Kidney epithelial cell (primary cell): ENCODE results near the gene AHCYL1. TPM values are rescaled to one million over a fixed set of nuclear protein-coding genes. Genes with fewer than 3 reads are reported as not detected.

Source experiments
- DNase-seq: peaks from one replicate; pipeline ENCODE4 v3.0.0-alpha.2; 2010; ENCODE audit warnings: low read depth
- H3K27me3 ChIP-seq: 2 replicates; pipeline ENCODE4 v1.6.0; 2011; ENCODE audit warnings: low read length; ENCODE audit not compliant: control insufficient read depth, insufficient read depth
- H3K36me3 ChIP-seq: 2 replicates; pipeline ENCODE4 v1.5.1; 2011; ENCODE audit warnings: low read length; ENCODE audit not compliant: control insufficient read depth, insufficient read depth
- H3K4me3 ChIP-seq: 2 replicates; pipeline ENCODE4 v1.5.1; 2011; ENCODE audit warnings: low read depth, mild to moderate bottlenecking, control low read depth, low read length
- CTCF ChIP-seq: IDR thresholded peaks from 2 replicates; pipeline ENCODE4 v1.5.1; 2011; ENCODE audit warnings: mild to moderate bottlenecking, moderate library complexity, low read length, control low read depth, inconsistent platforms; ENCODE audit not compliant: insufficient read depth, poor library complexity, severe bottlenecking
- total RNA-seq: library from RNA; depleted of rRNA; stranded (reverse); fragments of >200 nt; gene quantifications from 2 replicates; pipeline ENCODE4 v1.2.3, GENCODE V29; 2015

Gene AHCYL1
- total RNA-seq, 1 donor from 2014 or later = 40.1 TPM

DNA sequence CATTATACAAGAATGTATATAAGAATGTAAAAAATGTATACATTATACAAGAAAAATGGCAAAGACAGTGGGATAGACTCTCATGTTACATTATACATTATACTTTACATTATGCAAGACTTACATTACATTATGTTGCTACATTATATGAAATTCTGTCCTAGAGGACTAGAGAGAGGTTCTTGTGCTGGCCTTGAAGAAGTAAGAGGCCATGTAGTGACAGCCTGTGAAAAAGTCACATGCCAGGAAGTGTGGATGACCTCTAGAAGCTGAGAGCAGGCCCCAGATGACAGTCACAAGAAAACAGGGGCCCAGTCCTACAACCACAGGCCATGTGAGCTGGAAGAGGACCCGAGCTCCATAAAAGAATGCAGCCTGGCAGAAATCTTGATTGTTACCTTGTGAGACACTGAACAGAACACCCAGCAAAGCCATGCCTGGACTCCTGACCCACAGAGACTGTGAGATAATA is 30.5 kb upstream of the AHCYL1 start:
- Histone ChIP-seq H3K4me3 (no peak overlapping the region), H3K36me3 (no peaks in the 10 kb centered on the region), H3K27me3 (no peaks in the 10 kb centered on the region)
- DNase-seq = no peak
- no peak for TF ChIP-seq CTCF

DNA sequence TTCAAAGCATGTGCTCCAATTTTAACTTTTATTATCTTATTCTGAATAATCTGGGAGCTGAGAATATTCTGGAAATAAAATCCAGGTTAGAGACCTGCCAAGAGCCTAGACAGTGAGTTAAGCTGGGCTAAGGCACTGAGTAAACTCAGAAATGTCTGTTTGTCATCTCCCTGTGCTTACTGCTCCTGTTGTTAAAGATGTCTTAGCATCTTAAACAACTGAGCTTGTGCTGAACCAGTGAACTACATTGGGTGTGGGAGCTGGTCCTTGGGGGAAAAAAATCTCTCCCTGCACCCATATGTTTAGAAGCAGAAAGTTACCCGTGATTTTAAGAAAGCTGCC is 25.0 kb upstream of the AHCYL1 start:
- Histone ChIP-seq H3K4me3 (no peak overlapping the region), H3K27me3 (no peaks in the 10 kb centered on the region), H3K36me3 (no peaks in the 10 kb centered on the region)
- DNase-seq = no peak
- TF ChIP-seq CTCF = no peak

GRCh38 chr1:109959974-109960744 is 24.4 kb upstream of the AHCYL1 start:
- Histone ChIP-seq H3K36me3 (no peaks in the 10 kb centered on the region), H3K4me3 (no peak overlapping the region), H3K27me3 (no peaks in the 10 kb centered on the region)
- no peak for DNase-seq
- no peak for TF ChIP-seq CTCF

GRCh38 chr1:109960745-109961094 is 23.8 kb upstream of the AHCYL1 start:
- no peak overlapping the region for H3K4me3 ChIP-seq
- no peaks in the 10 kb centered on the region for H3K36me3 ChIP-seq
- TF ChIP-seq CTCF = no peak
- DNase-seq = no peak
- H3K27me3 ChIP-seq = no peaks in the 10 kb centered on the region

DNA sequence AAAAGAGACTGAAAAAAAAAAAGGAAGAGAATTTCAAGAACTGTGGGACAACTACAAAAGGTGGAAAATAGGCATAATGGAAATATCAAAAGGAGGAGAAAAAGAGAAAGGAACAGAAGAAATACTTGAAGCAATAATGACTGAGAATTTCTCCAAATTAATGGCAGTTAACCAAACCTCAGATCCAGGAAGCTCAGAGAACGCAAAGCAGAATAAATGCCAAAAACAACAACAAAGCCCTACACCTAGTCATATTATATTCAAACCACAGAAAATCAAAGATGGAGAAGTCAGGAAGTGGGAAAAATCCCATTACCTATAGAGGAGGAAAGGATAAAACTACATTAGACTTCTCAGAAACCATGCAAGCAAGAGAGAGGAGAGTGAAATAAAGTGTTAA is 20.7 kb upstream of the AHCYL1 start:
- Histone ChIP-seq H3K27me3 (no peaks in the 10 kb centered on the region), H3K36me3 (no peaks in the 10 kb centered on the region), H3K4me3 (no peak overlapping the region)
- DNase-seq = no peak
- TF ChIP-seq CTCF = no peak

DNA sequence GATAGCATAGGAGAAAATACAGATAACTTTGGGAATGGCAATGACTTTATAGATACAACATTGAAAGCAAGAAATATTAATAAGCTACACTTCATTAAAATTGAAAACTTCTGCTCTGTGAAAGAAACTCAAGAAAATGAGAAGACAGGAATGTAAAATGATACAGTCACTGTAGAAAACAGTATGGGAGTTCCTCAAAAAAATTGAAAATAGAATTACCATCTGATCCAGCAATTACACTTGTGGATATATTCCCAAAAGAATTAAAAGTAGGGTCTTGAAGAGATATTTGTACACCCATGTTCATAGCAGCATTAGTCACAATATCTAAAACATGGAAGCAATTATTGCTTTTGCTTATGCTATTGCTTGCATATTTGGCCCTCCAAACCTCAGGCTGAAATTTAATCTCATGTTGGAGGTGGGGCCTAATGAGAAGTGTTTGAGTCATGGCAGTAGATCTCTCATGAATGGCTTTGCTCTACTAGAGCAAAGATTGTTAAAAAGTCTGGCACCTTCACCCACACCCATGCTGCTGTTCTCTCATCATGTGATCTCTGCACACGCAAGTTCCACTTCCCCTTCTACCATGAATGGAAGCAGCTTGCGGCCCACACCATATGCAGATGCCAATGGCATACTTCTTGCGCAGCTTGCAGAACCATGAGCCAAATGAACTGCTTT is 15.3 kb upstream of the AHCYL1 start:
- no peak for TF ChIP-seq CTCF
- Histone ChIP-seq H3K27me3 (no peaks in the 10 kb centered on the region), H3K4me3 (no peak overlapping the region), H3K36me3 (no peaks in the 10 kb centered on the region)
- DNase-seq = no peak
